ENCODE results near the gene TUBA4B. TPM values are rescaled to one million over a fixed set of nuclear protein-coding genes. Genes with fewer than 3 reads are reported as not detected.

The TUBA4B gene
- polyA plus RNA-seq, 3 donors = 0.79 to 1.0 (median 0.93) TPM

GRCh38 chr2:219215871-219216534 lies 37.0 kb upstream of the TUBA4B start:
- DNase-seq (ENCODE audit: extremely low read depth in 1 of 11, low read depth in 9 of 11, low spot score in 4 of 11) = no peak

- no peak for DNase-seq (ENCODE audit: extremely low read depth in 1 of 11, low read depth in 9 of 11, low spot score in 4 of 11)
Observed at GRCh38 chr2:219216535-219216915, 36.5 kb upstream of the TUBA4B start.

GRCh38 chr2:219218217-219218731 lies 34.8 kb upstream of the TUBA4B start:
- peak in 2 of 11 donors; percentile 36 to 55 for DNase-seq (ENCODE audit: extremely low read depth in 1 of 11, low read depth in 9 of 11, low spot score in 4 of 11)

- peak in 10 of 11 donors; percentile 85 to 94 (median 89) for DNase-seq (ENCODE audit: extremely low read depth in 1 of 11, low read depth in 9 of 11, low spot score in 4 of 11)
Observed at GRCh38 chr2:219218732-219219701, 34.0 kb upstream of the TUBA4B start, which contains the start of gene ABCB6. Gene ABCB6 (minus strand): TSS chr2:219218958. CDS start chr2:219218673, 285 bp downstream.

GRCh38 chr2:219219784-219220532 lies 33.1 kb upstream of the TUBA4B start:
- DNase-seq (ENCODE audit: extremely low read depth in 1 of 11, low read depth in 9 of 11, low spot score in 4 of 11) = no peak

- DNase-seq (ENCODE audit: extremely low read depth in 1 of 11, low read depth in 9 of 11, low spot score in 4 of 11) = no peak
Observed at GRCh38 chr2:219220652-219221402, 32.2 kb upstream of the TUBA4B start.

- DNase-seq (ENCODE audit: extremely low read depth in 1 of 11, low read depth in 9 of 11, low spot score in 4 of 11) = no peak
Observed at GRCh38 chr2:219221957-219222518, 31.0 kb upstream of the TUBA4B start.

GRCh38 chr2:219223831-219224610 lies 29.0 kb upstream of the TUBA4B start:
- no peak for DNase-seq (ENCODE audit: extremely low read depth in 1 of 11, low read depth in 9 of 11, low spot score in 4 of 11)

GRCh38 chr2:219225350-219225749 lies 27.7 kb upstream of the TUBA4B start:
- DNase-seq (ENCODE audit: extremely low read depth in 1 of 11, low read depth in 9 of 11, low spot score in 4 of 11) = no peak

- DNase-seq (ENCODE audit: extremely low read depth in 1 of 11, low read depth in 9 of 11, low spot score in 4 of 11) = no peak
Observed at GRCh38 chr2:219228041-219228910, 24.8 kb upstream of the TUBA4B start.

- no peak for DNase-seq (ENCODE audit: extremely low read depth in 1 of 11, low read depth in 9 of 11, low spot score in 4 of 11)
Observed at GRCh38 chr2:219228911-219229304, 24.1 kb upstream of the TUBA4B start.

GRCh38 chr2:219229305-219230058 lies 23.6 kb upstream of the TUBA4B start, which contains the start of the genes ANKZF1 and ATG9A:
Gene ANKZF1 (plus strand): TSS chr2:219229806. CDS start chr2:219230258, 452 bp downstream.
Gene ATG9A (minus strand): TSS chr2:219229636. CDS start chr2:219228024, 1,612 bp downstream.
- peak; percentile 90 to 99 (median 97) for DNase-seq (ENCODE audit: extremely low read depth in 1 of 11, low read depth in 9 of 11, low spot score in 4 of 11)

GRCh38 chr2:219230059-219230540 lies 22.9 kb upstream of the TUBA4B start:
- no peak for DNase-seq (ENCODE audit: extremely low read depth in 1 of 11, low read depth in 9 of 11, low spot score in 4 of 11)

GRCh38 chr2:219234331-219234730 lies 18.7 kb upstream of the TUBA4B start:
- DNase-seq (ENCODE audit: extremely low read depth in 1 of 11, low read depth in 9 of 11, low spot score in 4 of 11) = no peak

GRCh38 chr2:219243291-219243761 lies 9.7 kb upstream of the TUBA4B start:
- DNase-seq (ENCODE audit: extremely low read depth in 1 of 11, low read depth in 9 of 11, low spot score in 4 of 11) = no peak

All from renal cortex interstitium (tissue), 11 donors.